Measurements from ENCODE around the gene COL19A1.

COL19A1 gene

GRCh38 chr6:70176842-70177550, 310.6 kb downstream of the COL19A1 start:
- DNase-seq: peak; percentile 61 to 64

- DNase-seq: no peak
Observed at GRCh38 chr6:70180183-70180900, 314.0 kb downstream of the COL19A1 start.

- no peak for DNase-seq
Observed at GRCh38 chr6:70180901-70181599, 314.7 kb downstream of the COL19A1 start.

GRCh38 chr6:70183538-70183937, 317.2 kb downstream of the COL19A1 start:
- peak in 1 of 2 experiments; percentile 7 for DNase-seq

- no peak for DNase-seq
Observed at GRCh38 chr6:70184723-70185122, 318.4 kb downstream of the COL19A1 start.

GRCh38 chr6:70186461-70186860, 320.1 kb downstream of the COL19A1 start:
- DNase-seq: no peak

- DNase-seq: no peak
Observed at GRCh38 chr6:70188202-70188601, 321.8 kb downstream of the COL19A1 start.

GRCh38 chr6:70194421-70194820, 328.1 kb downstream of the COL19A1 start:
- no peak for DNase-seq

- DNase-seq: no peak
Observed at GRCh38 chr6:70196531-70196930, 330.2 kb downstream of the COL19A1 start.

GRCh38 chr6:70198785-70199184, 332.4 kb downstream of the COL19A1 start:
- no peak for DNase-seq

- no peak for DNase-seq
Observed at GRCh38 chr6:70208235-70208790, 342.0 kb downstream of the COL19A1 start.

- no peak for DNase-seq
Observed at GRCh38 chr6:70210462-70210861, 344.1 kb downstream of the COL19A1 start.

GRCh38 chr6:70215460-70216108, 349.2 kb downstream of the COL19A1 start:
- DNase-seq: no peak

- no peak for DNase-seq
Observed at GRCh38 chr6:70216767-70217166, 350.4 kb downstream of the COL19A1 start.

GRCh38 chr6:70219943-70220613, 353.7 kb downstream of the COL19A1 start:
- DNase-seq: no peak

- no peak for DNase-seq
Observed at GRCh38 chr6:70221025-70221714, 354.8 kb downstream of the COL19A1 start.

GRCh38 chr6:70221715-70222438, 355.5 kb downstream of the COL19A1 start:
- DNase-seq: no peak

GRCh38 chr6:70222439-70222749, 356.0 kb downstream of the COL19A1 start:
- no peak for DNase-seq

GRCh38 chr6:70225055-70225454, 358.7 kb downstream of the COL19A1 start:
- no peak for DNase-seq

GRCh38 chr6:70231311-70231710, 365.0 kb downstream of the COL19A1 start:
- no peak for DNase-seq

- no peak for DNase-seq
Observed at GRCh38 chr6:70234561-70235236, 368.3 kb downstream of the COL19A1 start.

Measured in NCI-H187 (cell line).